K562 (cell line): Measurements from ENCODE around the gene ADAR. TPM values are rescaled to one million over a fixed set of nuclear protein-coding genes. Genes with fewer than 3 reads are reported as not detected.

ENCODE experiments used
- BRCA1 ChIP-seq, 2 experiments: fragments of 450-650 bp in 1 of 2; sonication (generic) in 1 of 2; formaldehyde crosslinking in 1 of 2; IDR thresholded peaks; 2 replicates each; pipeline versions ENCODE4 v1.5.0 to v1.6.1; 2017 to 2020; ENCODE audit warnings: mild to moderate bottlenecking in 1 of 2, missing genetic modification reagents in 1 of 2
- ETV6 ChIP-seq, 3 experiments: fragments of 150-350 bp in 1 of 3; sonication (generic) in 1 of 3; formaldehyde crosslinking in 1 of 3; IDR thresholded peaks; 2 replicates each; pipeline versions ENCODE4 v1.6.1 to v1.8.0; 2014 to 2022; ENCODE audit warnings: borderline replicate concordance in 2 of 3, low read depth in 2 of 3, antibody characterized with exemption in 1 of 3, low read length in 1 of 3, mild to moderate bottlenecking in 1 of 3, missing genetic modification reagents in 1 of 3
- FOXJ2 ChIP-seq: fragments of 200-800 bp; sonication (Bioruptor generic); IDR thresholded peaks from 2 replicates; pipeline ENCODE4 v1.6.1; 2016; ENCODE audit warnings: missing genetic modification characterization, missing compliant biosample characterization
- GABPB1 ChIP-seq: sonication (generic); formaldehyde crosslinking; IDR thresholded peaks from 2 replicates; pipeline ENCODE4 v1.8.0; 2022; ENCODE audit warnings: mild to moderate bottlenecking, missing genetic modification reagents
- GTF2F1 ChIP-seq: IDR thresholded peaks from 2 replicates; pipeline ENCODE4 v1.6.1; 2011; ENCODE audit warnings: low read depth, low read length, improper control_type of control experiment
- KHSRP ChIP-seq: fragments of 450-650 bp; IDR thresholded peaks from 2 replicates; pipeline ENCODE4 v1.6.1; 2017
- KLF6 ChIP-seq: fragments of 250-450 bp; sonication (Bioruptor Pico); IDR thresholded peaks from 2 replicates; pipeline ENCODE4 v1.4.0; 2020; ENCODE audit warnings: mild to moderate bottlenecking, moderate library complexity, borderline replicate concordance
- MTA3 ChIP-seq: fragments of 450-650 bp; formaldehyde crosslinking; IDR thresholded peaks from 2 replicates; pipeline ENCODE4 v1.6.1; 2017; ENCODE audit warnings: mild to moderate bottlenecking, borderline replicate concordance
- NFE2 ChIP-seq: IDR thresholded peaks from 2 replicates; pipeline ENCODE4 v1.6.1; 2014; ENCODE audit warnings: antibody characterized with exemption, low read depth
- POLR3G ChIP-seq: IDR thresholded peaks from 2 replicates; pipeline ENCODE4 v1.6.1; 2011; ENCODE audit not compliant: insufficient read length, insufficient replicate concordance; ENCODE audit errors: extremely low read depth
- SMARCE1 ChIP-seq: fragments of 450-650 bp; IDR thresholded peaks from 2 replicates; pipeline ENCODE4 v1.7.1; 2016; ENCODE audit warnings: mild to moderate bottlenecking
- SRSF7 ChIP-seq: fragments of 200-400 bp; formaldehyde crosslinking; optimal IDR thresholded peaks from 2 replicates; pipeline ENCODE3; 2017; ENCODE audit warnings: mild to moderate bottlenecking, low read depth, low read length
- TCF7L2 ChIP-seq: fragments of 150-350 bp; IDR thresholded peaks from 2 replicates; pipeline ENCODE4 v1.6.1; 2016; ENCODE audit warnings: low read depth, mild to moderate bottlenecking, low read length, moderate library complexity
- TEAD2 ChIP-seq: fragments of 450-650 bp; IDR thresholded peaks from 2 replicates; pipeline ENCODE4 v1.6.1; 2016; ENCODE audit warnings: missing genetic modification characterization, control low read depth, missing compliant biosample characterization
- THRAP3 ChIP-seq: fragments of 450-650 bp; IDR thresholded peaks from 2 replicates; pipeline ENCODE4 v1.6.1; 2016; ENCODE audit warnings: mild to moderate bottlenecking, inconsistent platforms, borderline replicate concordance
- ZNF347 ChIP-seq: fragments of 450-650 bp; formaldehyde crosslinking; IDR thresholded peaks from 2 replicates; pipeline ENCODE4 v1.4.0; 2020; ENCODE audit warnings: low read depth, mild to moderate bottlenecking, moderate library complexity
- ZNF408 ChIP-seq: fragments of 250-450 bp; sonication (Bioruptor Pico); IDR thresholded peaks from 2 replicates; pipeline ENCODE4 v1.4.0; 2020; ENCODE audit warnings: low read depth, mild to moderate bottlenecking, moderate library complexity
- ZSCAN29 ChIP-seq: fragments of 450-650 bp; IDR thresholded peaks from 2 replicates; pipeline ENCODE4 v1.6.1; 2017
- polyA plus RNA-seq, 8 experiments: library from polyadenylated mRNA; depleted of rRNA in 4 of 8; stranded (reverse) in 5 of 8; unstranded in 3 of 8; fragments of >200 nt; fragmentation: Nextera tagmentation in 2 of 8; fragmentation: Illumina TruSeq in 1 of 8; extraction: Ambion mirVana in 2 of 8; extraction: Trizol in 1 of 8; gene quantifications; 2 replicates each; pipeline versions ENCODE4 v1.2.1 to v1.2.3, GENCODE V29; 2011 to 2014; ENCODE audit warnings: inconsistent platforms in 1 of 8, missing spikeins in 1 of 8
- total RNA-seq, 7 experiments: library from RNA; depleted of rRNA in 6 of 7; stranded (reverse); fragments of >200 nt in 6 of 7; fragmentation: Illumina TruSeq in 2 of 7; extraction: Trizol in 2 of 7; gene quantifications; 2 replicates each; pipeline versions ENCODE4 v1.2.1 to v1.2.3, GENCODE V29; 2011 to 2021; ENCODE audit warnings: low replicate concordance in 1 of 7
- TF ChIP-seq, protein P1 (sequence below): sonication (generic); formaldehyde crosslinking; IDR thresholded peaks from 2 replicates; pipeline ENCODE4 v1.8.0; 2022; ENCODE audit warnings: mild to moderate bottlenecking, missing genetic modification reagents
- TF ChIP-seq, protein P2 (sequence below): fragments of 250-450 bp; sonication (Bioruptor Pico); IDR thresholded peaks from 2 replicates; pipeline ENCODE4 v1.4.0; 2020; ENCODE audit warnings: mild to moderate bottlenecking, moderate library complexity

The ADAR gene
- total and polyA plus RNA-seq, 9 of the 15 experiments (the other 6 are each of a cell fraction or from before 2014, with no cell fraction given): 30.1 to 123 (median 60.2) TPM

DNA sequence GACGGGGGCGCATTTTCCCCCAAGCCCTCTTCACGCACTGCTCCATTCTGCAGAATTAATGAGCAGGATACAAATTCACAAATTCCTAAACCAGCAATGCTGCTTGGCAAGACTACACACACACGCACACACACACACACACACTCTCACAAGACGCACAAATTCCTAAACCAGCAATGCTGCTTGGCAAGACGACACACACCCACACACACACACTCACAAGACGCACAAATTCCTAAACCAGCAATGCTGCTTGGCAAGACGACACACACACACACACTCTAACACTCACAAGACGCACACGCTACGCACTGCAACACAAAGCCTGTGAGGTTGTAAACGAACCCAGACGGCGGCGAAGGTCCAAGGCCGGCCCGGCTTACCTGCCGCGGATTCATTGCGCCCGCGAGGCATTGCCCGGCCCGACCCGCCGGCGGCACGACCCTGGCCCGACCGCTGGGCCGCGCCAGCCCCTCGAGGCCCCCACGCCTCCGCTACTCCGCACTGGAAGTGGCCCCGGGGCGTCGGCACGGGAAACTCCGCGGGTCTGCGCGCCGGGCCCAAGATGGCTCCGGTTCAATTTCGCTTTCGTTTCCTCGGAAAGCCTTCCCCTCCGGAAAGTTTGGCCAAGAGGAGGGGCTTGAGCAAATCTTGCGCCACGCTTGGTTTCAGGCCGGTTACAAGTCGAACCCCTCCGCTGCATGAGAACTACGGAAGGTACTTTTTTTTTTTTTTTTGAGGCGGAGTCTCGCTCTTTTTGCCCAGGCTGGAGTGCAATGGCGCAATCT lies at the start of gene ADAR (continued):
- TF ChIP-seq ZNF408 (CRISPR knock-in tag): no peak
- TF ChIP-seq TCF7L2: no peak
- TF ChIP-seq ZSCAN29: no peak
- no peak for TF ChIP-seq ETV6 (IDR thresholded peaks at IDR 0.05; ENCODE audit: borderline replicate concordance in 1 of 2, low read depth in 2 of 2, low read length in 1 of 2)
- TF ChIP-seq ETV6 (CRISPR knock-in tag; IDR thresholded peaks at IDR 0.05; ENCODE audit: borderline replicate concordance): no peak; the same call in 1 of the 2 replicates
- TF ChIP-seq, protein P1, sequence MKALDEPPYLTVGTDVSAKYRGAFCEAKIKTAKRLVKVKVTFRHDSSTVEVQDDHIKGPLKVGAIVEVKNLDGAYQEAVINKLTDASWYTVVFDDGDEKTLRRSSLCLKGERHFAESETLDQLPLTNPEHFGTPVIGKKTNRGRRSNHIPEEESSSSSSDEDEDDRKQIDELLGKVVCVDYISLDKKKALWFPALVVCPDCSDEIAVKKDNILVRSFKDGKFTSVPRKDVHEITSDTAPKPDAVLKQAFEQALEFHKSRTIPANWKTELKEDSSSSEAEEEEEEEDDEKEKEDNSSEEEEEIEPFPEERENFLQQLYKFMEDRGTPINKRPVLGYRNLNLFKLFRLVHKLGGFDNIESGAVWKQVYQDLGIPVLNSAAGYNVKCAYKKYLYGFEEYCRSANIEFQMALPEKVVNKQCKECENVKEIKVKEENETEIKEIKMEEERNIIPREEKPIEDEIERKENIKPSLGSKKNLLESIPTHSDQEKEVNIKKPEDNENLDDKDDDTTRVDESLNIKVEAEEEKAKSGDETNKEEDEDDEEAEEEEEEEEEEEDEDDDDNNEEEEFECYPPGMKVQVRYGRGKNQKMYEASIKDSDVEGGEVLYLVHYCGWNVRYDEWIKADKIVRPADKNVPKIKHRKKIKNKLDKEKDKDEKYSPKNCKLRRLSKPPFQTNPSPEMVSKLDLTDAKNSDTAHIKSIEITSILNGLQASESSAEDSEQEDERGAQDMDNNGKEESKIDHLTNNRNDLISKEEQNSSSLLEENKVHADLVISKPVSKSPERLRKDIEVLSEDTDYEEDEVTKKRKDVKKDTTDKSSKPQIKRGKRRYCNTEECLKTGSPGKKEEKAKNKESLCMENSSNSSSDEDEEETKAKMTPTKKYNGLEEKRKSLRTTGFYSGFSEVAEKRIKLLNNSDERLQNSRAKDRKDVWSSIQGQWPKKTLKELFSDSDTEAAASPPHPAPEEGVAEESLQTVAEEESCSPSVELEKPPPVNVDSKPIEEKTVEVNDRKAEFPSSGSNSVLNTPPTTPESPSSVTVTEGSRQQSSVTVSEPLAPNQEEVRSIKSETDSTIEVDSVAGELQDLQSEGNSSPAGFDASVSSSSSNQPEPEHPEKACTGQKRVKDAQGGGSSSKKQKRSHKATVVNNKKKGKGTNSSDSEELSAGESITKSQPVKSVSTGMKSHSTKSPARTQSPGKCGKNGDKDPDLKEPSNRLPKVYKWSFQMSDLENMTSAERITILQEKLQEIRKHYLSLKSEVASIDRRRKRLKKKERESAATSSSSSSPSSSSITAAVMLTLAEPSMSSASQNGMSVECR (CRISPR knock-in tag): peak; percentile 56; the same call in 1 of the 2 replicates
- no peak for TF ChIP-seq TEAD2 (tag)
- no peak for TF ChIP-seq GTF2F1
- TF ChIP-seq NFE2: no peak
- TF ChIP-seq, protein P2, sequence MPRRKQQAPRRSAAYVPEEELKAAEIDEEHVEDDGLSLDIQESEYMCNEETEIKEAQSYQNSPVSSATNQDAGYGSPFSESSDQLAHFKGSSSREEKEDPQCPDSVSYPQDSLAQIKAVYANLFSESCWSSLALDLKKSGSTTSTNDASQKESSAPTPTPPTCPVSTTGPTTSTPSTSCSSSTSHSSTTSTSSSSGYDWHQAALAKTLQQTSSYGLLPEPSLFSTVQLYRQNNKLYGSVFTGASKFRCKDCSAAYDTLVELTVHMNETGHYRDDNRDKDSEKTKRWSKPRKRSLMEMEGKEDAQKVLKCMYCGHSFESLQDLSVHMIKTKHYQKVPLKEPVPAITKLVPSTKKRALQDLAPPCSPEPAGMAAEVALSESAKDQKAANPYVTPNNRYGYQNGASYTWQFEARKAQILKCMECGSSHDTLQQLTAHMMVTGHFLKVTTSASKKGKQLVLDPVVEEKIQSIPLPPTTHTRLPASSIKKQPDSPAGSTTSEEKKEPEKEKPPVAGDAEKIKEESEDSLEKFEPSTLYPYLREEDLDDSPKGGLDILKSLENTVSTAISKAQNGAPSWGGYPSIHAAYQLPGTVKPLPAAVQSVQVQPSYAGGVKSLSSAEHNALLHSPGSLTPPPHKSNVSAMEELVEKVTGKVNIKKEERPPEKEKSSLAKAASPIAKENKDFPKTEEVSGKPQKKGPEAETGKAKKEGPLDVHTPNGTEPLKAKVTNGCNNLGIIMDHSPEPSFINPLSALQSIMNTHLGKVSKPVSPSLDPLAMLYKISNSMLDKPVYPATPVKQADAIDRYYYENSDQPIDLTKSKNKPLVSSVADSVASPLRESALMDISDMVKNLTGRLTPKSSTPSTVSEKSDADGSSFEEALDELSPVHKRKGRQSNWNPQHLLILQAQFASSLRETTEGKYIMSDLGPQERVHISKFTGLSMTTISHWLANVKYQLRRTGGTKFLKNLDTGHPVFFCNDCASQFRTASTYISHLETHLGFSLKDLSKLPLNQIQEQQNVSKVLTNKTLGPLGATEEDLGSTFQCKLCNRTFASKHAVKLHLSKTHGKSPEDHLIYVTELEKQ (CRISPR knock-in tag): no peak
- TF ChIP-seq ZNF347 (CRISPR knock-in tag): no peak
- no peak for TF ChIP-seq FOXJ2
- no peak for TF ChIP-seq SRSF7
- TF ChIP-seq THRAP3: no peak
- peak; percentile 46; the same call in 1 of the 2 replicates for TF ChIP-seq SMARCE1
- no peak for TF ChIP-seq MTA3
- TF ChIP-seq BRCA1 (IDR thresholded peaks at IDR 0.05): no peak
- TF ChIP-seq BRCA1 (CRISPR knock-in tag; IDR thresholded peaks at IDR 0.05): no peak
- no peak for TF ChIP-seq POLR3G
- no peak for TF ChIP-seq KHSRP
- TF ChIP-seq GABPB1 (CRISPR knock-in tag): peak; percentile 36; the same call in 1 of the 2 replicates
- TF ChIP-seq KLF6 (CRISPR knock-in tag): no peak
